H1 (cell line): ENCODE data around the gene CYP2W1.

Experiments
- ATF2 ChIP-seq: IDR thresholded peaks from 2 replicates; pipeline ENCODE4 v1.6.1; 2012; ENCODE audit warnings: low read length, inconsistent platforms
- CEBPB ChIP-seq: IDR thresholded peaks from 2 replicates; pipeline ENCODE4 v1.6.1; 2012; ENCODE audit warnings: low read depth, low read length
- CTCF ChIP-seq, 3 experiments: IDR thresholded peaks; 1 replicate in 2 of 3; 2 replicates in 1 of 3; pipeline versions ENCODE4 v1.5.1 to v1.6.1; 2011; ENCODE audit warnings: low read length in 3 of 3, mild to moderate bottlenecking in 3 of 3, inconsistent platforms in 2 of 3, low read depth in 1 of 3, moderate library complexity in 1 of 3; ENCODE audit not compliant: insufficient read depth in 1 of 3; ENCODE audit errors: control extremely low read depth in 1 of 3
- GABPA ChIP-seq: IDR thresholded peaks from 2 replicates; pipeline ENCODE4 v1.6.1; 2011; ENCODE audit warnings: mild to moderate bottlenecking, low read length, moderate library complexity, borderline replicate concordance; ENCODE audit not compliant: insufficient read depth
- POLR2A ChIP-seq, 2 experiments: IDR thresholded peaks; 1 replicate in 1 of 2; 2 replicates in 1 of 2; pipeline ENCODE4 v1.6.1; 2011; ENCODE audit warnings: low read depth in 2 of 2, low read length in 2 of 2, mild to moderate bottlenecking in 2 of 2; ENCODE audit errors: control extremely low read depth in 1 of 2
- POU5F1 ChIP-seq: IDR thresholded peaks from 2 replicates; pipeline ENCODE4 v1.6.1; 2011; ENCODE audit warnings: low read depth, mild to moderate bottlenecking, low read length, moderate library complexity
- RAD21 ChIP-seq, 2 experiments: IDR thresholded peaks in 1 of 2; conservative IDR thresholded peaks in 1 of 2; 2 replicates each; pipeline ENCODE4 v1.6.1; 2011; ENCODE audit warnings: low read depth in 2 of 2, low read length in 2 of 2, improper control_type of control experiment in 1 of 2, inconsistent platforms in 1 of 2, mild to moderate bottlenecking in 1 of 2, moderate library complexity in 1 of 2
- SP1 ChIP-seq: IDR thresholded peaks from 2 replicates; pipeline ENCODE4 v1.6.1; 2011; ENCODE audit warnings: low read depth, low read length

GRCh38 chr7:936386-937054 is 46.5 kb upstream of the CYP2W1 start:
- TF ChIP-seq ATF2, result no peak
- no peak for TF ChIP-seq CEBPB
- TF ChIP-seq CTCF (IDR thresholded peaks at IDR 0.05; ENCODE audit: control extremely low read depth in 1 of 3, insufficient read depth in 1 of 3, low read depth in 1 of 3, low read length in 3 of 3), result no peak
- no peak for TF ChIP-seq GABPA
- TF ChIP-seq SP1, result no peak
- no peak for TF ChIP-seq POU5F1
- no peak for TF ChIP-seq RAD21 (IDR thresholded peaks at IDR 0.05 in 1 of 2, conservative IDR thresholded peaks at IDR 0.05 in 1 of 2; ENCODE audit: low read depth in 2 of 2, low read length in 2 of 2)
- TF ChIP-seq POLR2A (IDR thresholded peaks at IDR 0.05; ENCODE audit: control extremely low read depth in 1 of 2, low read depth in 2 of 2, low read length in 2 of 2), result no peak
